Gastrocnemius medialis (tissue), 4 donors: ENCODE measurements around the gene SHROOM3.

Source experiments
- CTCF ChIP-seq, 5 experiments: fragments of 450-650 bp in 3 of 5; fragments of 200-600 bp in 2 of 5; sonication (generic) in 2 of 5; IDR thresholded peaks in 4 of 5; conservative IDR thresholded peaks in 1 of 5; 1 replicate in 4 of 5; 2 replicates in 1 of 5; pipeline ENCODE4 v1.5.1; 2016 to 2019; ENCODE audit warnings: antibody characterized with exemption in 5 of 5, mild to moderate bottlenecking in 3 of 5, moderate library complexity in 3 of 5
- POLR2A ChIP-seq, 2 donors: fragments of 450-650 bp; IDR thresholded peaks; one replicate each; pipeline ENCODE4 v1.6.1; 2017; ENCODE audit warnings: antibody characterized with exemption in 2 of 2, mild to moderate bottlenecking in 2 of 2, moderate library complexity in 2 of 2

GRCh38 chr4:76726176-76726575 lies 291.1 kb downstream of the SHROOM3 start:
- TF ChIP-seq CTCF (IDR thresholded peaks at IDR 0.05 in 4 of 5, conservative IDR thresholded peaks at IDR 0.05 in 1 of 5) (no peak), POLR2A (IDR thresholded peaks at IDR 0.05) (no peak)
